GM19397 (cell line): ENCODE data around the gene KCNK5.

Source experiments
- ATAC-seq: cut with Tn5 transposase; IDR thresholded peaks from one replicate; pipeline ENCODE4 v1.9.1; 2021; ENCODE audit warnings: mild to moderate bottlenecking, moderate library complexity; ENCODE audit not compliant: unreplicated experiment

The KCNK5 gene

DNA sequence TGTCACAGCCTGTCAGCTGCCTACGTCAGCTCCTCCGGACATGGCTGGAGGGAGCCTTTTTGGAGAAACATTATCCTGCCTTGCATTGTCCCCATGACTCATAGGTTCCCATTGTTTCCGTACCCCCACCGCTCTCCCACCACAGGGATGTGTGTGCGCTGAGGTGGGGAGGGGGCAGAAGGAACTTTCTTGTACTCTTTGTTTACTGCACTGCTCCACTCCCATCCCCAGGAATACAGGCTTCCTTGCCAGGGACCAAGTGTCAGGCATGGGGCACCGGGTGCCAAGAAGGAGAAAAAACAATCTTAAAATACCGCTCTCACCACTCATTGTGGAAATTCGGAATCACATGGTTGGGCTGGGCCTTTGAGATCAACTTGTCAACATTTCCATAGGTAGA lies 51.0 kb downstream of the KCNK5 start:
- ATAC-seq = no peak

- ATAC-seq = no peak
Observed at GRCh38 chr6:39177130-39177529, 52.1 kb downstream of the KCNK5 start.

- ATAC-seq = no peak
Observed at GRCh38 chr6:39173270-39173669, 56.0 kb downstream of the KCNK5 start.

GRCh38 chr6:39172377-39172757 lies 56.9 kb downstream of the KCNK5 start:
- ATAC-seq = no peak

- ATAC-seq = no peak
Observed at GRCh38 chr6:39171489-39172376, 57.5 kb downstream of the KCNK5 start.

GRCh38 chr6:39170860-39171259 lies 58.4 kb downstream of the KCNK5 start:
- ATAC-seq = no peak

DNA sequence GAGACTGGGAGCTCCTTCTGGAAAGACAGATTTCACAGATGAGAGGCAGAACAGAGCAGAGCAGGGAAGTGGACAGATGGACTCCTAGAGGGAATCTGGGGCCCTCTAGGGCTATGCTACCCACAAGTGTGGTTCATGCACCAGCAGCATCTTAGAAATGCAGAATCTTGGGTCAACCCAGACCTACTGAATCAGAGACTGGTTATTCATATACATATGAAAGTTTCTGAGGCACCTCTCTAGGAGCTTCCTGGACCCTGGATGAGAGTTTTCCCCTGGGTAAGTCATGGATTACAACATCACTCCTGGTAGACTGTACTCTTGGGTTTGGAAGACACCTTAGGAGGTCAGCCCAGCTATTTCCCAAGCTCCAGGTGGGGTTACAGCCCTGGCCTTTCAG lies 58.9 kb downstream of the KCNK5 start:
- no peak for ATAC-seq

GRCh38 chr6:39169448-39170344 lies 59.6 kb downstream of the KCNK5 start:
- no peak for ATAC-seq

DNA sequence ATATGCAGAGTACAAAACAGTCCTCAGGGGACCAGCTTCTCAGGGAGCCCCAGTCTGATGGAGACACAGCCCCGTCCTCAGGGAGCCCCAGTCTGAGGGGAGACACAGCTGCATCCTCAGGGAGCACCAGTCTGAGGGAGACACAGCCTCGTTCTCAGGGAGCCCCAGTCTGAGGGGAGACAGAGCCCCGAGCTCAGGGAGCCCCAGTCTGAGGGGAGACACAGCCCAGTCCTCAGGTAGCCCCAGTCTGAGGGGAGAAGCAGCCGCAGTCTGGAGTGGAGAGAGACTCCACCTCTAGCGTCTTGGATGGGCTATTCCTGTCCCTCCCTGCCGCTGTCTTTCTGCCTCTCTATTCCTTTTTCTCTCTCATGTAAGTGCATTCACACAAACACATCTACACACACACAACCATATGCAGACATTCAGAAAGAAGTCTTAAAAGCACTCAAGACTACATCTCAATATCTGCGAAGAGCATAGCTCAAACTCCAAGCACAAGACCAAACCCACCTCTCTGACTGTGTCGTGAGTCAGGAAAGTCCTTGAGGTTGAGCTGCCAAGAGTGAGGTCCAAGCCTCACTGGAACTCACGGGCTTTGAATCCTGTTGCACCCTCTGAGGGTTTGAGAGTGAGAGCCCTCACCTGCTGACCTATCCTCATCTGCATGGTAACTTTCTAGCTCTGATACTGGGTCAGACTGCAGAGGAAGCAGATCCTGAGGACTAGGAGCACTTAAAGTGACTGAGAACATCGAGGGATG lies 61.2 kb downstream of the KCNK5 start:
- ATAC-seq = no peak

DNA sequence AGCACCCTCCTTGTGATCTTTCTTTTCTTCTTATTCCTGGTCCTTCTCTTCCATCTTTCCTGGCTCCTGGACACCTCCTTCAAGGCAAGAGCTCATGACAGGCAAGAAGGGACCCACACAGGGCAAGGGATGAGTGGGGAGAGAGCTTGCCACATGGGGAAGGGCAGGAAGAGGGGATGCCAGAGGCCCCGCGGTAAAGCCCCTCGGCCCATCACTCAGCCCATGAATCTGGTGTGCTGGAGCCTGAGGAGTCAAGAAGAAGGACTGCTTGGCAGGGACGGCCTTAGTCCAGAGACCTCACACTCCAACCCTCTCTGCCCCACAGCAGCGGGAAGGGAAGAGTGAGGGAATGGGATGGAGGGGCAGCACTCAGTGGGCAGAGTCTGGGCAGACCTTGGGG lies 62.0 kb downstream of the KCNK5 start:
- ATAC-seq = no peak

- ATAC-seq = no peak
Observed at GRCh38 chr6:39166912-39167290, 62.4 kb downstream of the KCNK5 start.

DNA sequence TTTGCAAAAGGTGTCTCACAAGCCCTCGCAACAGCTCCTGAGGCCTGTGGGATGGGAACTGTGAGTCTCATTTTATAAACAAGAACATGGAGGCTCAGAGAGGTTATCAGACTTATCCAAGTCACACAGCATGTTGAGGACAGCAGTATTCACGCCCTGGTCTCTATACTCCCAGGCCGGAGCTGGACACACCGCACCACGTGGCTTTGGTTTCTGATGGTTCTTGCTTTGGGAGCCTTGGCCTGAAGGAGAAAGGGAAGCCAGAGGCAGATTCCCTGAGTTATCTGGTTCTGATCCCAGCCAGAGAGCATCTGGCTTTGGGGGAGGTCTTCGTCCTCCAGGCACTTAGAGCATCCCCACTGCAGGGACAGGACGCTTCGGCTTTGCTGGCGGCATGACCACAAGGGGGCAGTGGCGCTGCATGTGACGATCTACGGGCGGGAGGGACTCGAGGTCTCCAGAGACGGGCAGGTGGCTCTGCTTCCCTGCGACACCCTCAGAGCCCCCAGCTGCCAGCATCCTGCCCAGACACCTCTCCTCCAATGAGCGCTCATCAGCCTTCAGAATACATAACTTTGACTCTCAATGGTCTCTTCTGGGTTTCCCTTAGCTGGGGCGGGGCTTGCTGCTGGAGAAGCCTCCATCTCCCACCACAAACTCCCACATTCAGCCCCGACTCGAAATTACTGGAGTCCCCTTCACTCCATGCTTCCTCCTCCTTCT lies 62.9 kb downstream of the KCNK5 start:
- ATAC-seq = no peak

GRCh38 chr6:39157511-39157910 lies 71.8 kb downstream of the KCNK5 start:
- no peak for ATAC-seq

- no peak for ATAC-seq
Observed at GRCh38 chr6:39156801-39157200, 72.5 kb downstream of the KCNK5 start.

GRCh38 chr6:39154705-39155104 lies 74.6 kb downstream of the KCNK5 start:
- ATAC-seq = no peak

GRCh38 chr6:39153766-39154397 lies 75.4 kb downstream of the KCNK5 start:
- no peak for ATAC-seq

DNA sequence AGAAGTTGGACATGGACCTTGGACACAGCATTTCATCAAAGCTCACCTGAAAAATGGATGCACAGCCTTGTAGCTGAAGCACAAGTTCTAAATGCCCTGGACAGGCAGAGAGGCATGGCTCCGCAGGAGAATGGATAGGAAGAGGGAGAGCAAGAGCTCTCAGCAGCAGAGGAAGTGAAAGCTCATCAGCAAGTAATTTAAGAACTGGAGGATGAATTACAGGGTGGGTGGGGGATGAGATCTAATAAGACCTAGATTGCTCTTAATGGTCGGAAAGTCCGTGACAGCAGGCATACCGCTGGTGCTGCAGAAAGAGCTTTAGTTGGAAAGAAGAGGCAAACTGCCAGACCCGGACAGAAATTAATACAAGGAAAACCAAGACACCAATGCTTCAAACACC lies 77.0 kb downstream of the KCNK5 start:
- ATAC-seq = no peak

- ATAC-seq = no peak
Observed at GRCh38 chr6:39151211-39151610, 78.1 kb downstream of the KCNK5 start.

GRCh38 chr6:39144481-39145173 lies 84.6 kb downstream of the KCNK5 start:
- ATAC-seq = no peak
